Brain pericyte (primary cell): Measurements from ENCODE around the gene DNAH17.
"Not testable (repeated sequence)": the region's sequence is repeated elsewhere in the genome, so short reads cannot be mapped to it uniquely, and the experiment has no call there.

Experiments used
- DNase-seq: peaks from one replicate; pipeline ENCODE4 v3.0.0-alpha.2; 2012; ENCODE audit warnings: low read depth, low spot score

The DNAH17 gene

DNA sequence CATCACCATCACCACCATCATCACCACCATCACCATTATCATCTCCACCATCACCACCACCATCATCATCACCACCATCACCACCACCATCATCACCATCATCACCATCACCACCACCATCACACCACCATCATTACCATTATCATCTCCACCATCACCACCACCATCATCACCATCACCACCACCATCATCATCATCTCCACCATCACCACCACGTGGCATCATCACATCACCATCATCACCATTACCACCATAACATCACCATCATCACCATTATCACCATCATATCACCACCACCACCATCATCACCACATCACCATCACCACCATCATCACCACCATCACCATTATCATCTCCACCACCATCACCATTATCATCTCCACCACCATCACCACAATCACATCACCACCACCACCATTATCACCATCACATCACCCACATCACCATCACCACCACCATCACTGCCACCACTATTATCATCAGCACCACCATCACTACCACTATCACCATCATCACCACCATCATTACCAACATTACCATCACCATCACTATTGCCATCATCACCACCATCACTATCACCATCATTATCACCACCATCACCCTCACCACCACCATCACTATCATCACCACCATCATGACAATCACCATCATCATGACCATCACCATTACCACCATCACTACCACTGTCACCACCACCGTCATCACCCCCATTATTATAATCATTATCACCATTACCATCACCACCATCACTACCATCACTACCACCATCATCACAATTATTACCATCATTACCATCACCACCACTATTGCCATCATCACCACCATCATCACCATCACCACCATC lies 99.1 kb downstream of the DNAH17 start:
- no peak for DNase-seq

DNA sequence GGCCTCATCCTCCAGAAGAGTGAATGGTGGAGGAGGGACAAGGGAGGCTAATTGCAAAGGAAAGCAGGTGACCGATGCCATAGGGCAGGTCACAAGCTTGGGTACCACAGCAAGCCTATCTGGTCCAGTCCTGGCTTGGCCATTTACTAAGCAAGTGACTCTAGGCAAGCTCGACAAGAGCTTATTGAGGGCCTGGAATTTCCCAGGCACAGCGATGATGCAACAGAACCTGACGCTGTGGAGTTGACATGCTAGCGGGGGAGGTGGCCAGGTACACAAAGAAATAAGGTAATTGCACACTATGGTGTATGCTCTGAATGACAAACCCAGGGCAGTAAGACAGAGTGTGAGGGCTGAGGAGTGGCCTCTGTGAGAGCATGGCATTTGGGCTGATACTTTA lies 100.2 kb downstream of the DNAH17 start:
- no peak for DNase-seq

DNA sequence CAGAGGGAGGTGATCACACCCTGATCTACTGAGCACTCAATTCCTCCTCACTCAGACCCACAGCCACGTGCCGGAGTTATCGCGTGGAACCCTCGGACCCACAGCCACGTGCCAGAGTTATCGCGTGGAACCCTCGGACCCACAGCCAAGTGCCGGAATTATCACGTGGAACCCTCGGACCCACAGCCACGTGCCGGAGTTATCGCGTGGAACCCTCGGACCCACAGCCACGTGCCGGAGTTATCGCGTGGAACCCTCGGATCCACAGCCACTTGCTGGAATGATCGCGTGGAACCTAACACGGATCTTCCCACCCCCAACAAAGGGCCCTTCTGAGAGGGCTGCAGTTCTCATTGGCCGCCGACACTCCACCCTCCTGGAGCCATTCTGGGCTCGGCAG lies 101.0 kb downstream of the DNAH17 start:
- no peak for DNase-seq

DNA sequence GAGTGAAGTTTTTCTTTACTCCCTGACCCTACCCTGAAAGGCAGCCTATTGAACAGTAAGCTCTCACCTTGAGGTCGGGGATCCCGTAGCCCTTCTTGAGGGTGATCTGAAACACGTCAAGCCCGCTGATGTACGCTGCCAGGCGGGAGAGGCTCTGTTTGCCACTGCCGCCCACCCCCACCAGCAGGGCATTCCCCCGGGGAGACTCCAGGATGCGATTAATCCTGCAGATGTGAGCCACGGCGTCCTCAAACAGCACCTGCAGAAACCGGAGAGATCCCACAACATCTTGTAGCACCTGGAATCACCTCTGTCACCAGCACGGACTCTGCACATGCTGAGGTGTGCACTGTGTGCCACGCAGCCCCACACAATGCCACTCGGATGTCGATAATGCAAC lies 102.0 kb downstream of the DNAH17 start:
- no peak for DNase-seq

DNA sequence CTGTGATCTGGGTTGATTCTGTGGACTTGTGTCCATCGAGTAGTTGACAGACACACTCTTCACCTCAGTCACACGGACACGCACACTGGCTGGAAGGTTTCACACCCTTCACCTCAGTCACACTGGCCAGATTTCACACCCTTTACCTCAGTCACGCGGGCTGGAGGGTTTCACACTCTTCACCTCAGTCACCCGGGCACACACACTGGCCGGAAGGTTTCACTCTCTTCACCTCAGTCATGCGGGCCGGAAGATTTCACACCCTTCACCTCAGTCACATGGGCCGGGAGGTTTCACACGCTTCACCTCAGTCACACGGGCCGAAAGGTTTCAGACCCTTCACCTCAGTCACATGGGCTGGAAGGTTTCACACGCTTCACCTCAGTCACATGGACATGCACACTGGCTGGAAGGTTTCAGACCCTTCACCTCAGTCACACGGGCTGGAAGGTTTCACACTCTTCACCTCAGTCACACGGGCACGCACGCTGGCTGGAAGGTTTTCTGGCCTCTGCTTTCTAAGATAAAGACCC lies 102.5 kb downstream of the DNAH17 start:
- no peak for DNase-seq

DNA sequence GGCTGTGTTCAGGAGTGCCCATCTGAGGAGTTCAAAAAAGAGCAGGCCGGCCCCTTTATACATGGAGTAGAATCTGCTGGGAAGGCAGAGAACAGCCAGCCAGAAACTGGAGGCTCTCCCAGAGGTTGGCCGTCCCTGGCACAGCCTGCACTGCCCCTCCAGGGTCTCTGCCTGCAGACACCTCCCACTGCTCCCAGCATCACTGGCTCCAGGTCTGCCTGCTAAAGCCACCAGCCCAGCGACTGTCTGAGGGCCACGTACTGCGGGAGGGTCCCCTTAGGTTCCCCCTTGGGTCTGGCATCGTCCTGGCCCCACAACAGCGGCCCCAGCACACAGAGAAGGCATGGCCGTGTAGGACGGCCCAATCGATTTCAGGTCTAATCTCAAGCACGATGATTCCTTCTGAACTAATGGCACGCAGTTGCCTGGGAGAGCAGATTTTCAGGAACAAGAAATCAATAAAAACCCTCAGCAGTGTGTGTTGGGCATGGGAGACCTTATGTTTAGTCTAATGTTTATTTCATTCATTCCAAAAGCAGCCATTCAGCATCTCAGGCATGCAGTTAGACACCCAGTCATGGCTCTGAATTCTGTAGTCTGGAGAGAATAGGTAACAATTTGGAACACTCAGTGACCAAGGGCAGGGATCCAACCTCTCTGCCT lies 103.1 kb downstream of the DNAH17 start:
- no peak for DNase-seq

DNA sequence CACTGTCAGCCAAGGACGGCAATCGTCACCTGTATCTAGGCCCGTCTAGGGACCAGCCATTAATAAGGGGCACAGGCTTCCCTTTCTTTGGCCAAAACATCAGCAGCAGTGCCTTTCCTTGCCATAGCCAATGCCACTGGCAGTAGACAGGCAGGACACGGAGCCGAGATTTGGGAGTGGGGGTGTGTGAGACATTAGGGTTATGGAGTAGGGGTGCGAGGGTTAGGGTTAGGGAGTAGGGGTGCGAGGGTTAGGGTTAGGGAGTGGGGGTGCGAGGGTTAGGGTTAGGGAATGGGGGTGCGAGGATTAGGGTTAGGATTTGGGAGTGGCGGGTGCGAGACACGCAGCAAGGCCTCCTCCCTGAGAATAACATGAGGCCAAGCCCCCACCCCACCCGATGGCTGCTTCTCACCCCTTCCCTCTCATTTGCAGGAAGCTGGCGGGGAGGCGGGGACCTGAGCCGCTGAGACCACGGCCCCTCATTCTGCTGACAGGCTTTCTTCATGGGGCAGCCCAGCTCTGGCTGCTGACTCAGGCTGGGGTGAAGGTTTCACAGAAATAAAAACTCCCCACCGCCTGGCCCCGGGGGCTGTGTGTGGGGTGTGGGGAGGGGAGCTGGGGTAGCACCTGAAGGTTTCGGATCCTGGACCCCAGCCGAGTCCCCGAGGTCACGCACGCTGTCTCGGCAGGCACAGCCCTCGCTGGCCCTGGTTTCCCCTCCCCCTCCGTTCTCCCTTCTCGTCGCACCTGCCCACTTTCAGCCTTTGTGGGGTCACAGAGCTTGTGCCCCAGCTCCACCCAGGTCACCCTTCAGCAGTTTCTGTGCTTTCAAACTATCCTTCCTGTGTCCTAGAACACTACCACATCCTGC lies 104.9 kb downstream of the DNAH17 start:
- no peak for DNase-seq

DNA sequence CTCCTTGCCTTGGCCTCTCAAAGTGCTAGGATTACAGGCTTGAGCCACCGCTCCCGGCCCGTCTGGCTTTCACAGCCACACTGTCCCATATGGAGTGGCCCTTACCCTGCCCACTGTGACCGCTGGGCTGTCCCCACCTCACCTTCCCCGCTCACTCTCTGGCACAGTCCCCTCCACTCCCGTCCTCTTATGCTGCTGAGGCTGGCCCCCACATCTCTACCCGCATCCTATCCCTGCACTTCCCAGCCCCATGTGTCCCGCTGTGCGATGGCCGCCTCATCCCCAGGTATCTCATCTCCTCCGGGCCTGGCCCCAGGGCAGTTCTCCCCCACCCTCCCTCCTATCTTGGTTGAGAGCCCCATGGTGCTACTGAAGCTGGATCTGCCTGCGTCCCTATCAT lies 105.6 kb downstream of the DNAH17 start:
- DNase-seq: no peak

- no peak for DNase-seq
These were observed 107.8 kb downstream of the DNAH17 start for GRCh38 chr17:78469443-78469842.

DNA sequence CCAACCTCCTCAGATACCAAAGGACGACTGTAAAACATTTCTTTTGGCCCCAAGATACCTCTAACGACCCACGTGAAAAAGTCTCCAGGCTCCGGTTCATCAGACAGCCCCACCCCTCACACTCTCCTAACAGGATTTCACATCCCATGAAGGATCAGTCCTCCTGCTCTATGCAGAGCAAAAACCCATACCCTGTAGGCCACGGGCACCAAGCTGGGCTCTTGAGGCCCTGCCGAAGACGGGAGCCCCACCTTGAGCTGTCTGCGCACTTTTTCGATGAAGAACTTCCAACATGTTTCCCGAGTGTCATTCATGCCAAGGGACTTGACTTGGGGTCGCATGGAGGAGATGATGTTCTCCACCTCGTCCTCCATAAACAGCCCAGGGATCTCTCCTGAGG lies 108.8 kb downstream of the DNAH17 start:
- no peak for DNase-seq

DNA sequence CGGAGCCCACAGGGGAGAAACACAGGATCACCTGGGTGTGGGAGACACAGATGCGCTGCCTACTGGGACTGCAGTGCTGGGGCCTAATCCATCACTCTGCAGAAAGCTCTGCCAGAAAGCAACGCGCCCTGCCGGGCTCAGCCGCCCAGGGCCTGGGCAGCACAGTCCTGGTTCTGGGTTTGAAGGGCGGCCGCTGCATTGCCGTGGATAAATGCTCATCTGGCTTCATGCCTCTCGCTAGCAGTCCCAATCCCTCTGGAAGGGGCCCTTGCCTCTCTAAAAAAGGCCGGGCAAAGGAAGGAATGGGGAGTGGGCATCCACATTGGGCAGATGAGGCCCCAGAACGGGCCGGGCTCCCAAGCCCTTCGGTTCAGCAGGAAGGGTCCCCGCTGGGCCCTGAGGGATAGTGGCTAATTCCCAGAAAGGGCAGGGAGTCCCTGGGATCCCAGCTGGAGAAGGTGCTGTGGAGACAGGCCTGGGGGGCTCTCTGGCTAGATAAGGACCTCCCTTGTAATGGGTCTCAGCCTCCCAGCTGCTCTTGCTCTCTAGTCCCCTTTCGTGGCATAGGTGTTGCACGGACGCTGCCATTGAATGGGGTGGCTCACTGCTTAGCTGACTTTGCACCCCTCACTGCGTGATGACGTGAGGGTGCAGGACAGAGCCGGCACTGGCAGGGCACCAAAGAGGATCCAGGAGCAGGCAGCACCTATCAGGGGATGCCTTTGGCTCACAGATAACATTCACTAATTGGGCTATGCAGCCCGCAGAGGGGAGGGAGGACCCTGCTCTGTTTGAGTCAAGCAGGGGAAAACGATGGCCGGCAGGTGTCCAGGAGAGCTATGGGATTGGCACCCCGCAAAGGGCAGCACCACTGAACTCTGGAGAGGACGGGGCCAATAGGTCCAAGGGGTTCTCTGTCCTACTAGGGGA lies 110.1 kb downstream of the DNAH17 start:
- no peak for DNase-seq

DNA sequence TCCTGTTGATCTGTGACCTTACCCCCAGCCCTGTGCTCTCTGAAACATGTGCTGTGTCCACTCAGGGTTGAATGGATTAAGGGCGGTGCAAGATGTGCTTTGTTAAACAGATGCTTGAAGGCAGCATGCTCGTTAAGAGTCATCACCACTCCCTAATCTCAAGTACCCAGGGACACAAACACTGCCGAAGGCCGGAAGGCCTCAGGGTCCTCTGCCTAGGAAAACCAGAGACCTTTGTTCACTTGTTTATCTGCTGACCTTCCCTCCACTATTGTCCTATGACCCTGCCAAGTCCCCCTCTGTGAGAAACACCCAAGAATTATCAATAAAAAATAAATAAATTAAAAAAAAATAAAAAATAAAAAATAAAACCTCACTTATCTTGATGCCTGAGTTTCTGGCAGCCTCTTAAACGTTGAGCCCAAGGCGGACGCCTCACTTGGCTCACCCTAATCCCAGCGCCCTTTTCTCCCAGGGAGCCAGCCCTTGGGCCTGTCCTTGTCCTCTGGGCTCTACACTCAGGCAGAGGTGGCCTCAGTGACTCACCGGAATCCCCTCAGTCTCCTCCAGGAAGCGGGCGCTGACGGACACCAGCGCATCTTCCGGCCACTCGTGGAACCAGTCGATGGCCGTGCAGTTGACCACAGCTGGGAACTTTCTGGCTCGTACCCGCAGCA lies 110.9 kb downstream of the DNAH17 start:
- DNase-seq: not testable (repeated sequence)

DNA sequence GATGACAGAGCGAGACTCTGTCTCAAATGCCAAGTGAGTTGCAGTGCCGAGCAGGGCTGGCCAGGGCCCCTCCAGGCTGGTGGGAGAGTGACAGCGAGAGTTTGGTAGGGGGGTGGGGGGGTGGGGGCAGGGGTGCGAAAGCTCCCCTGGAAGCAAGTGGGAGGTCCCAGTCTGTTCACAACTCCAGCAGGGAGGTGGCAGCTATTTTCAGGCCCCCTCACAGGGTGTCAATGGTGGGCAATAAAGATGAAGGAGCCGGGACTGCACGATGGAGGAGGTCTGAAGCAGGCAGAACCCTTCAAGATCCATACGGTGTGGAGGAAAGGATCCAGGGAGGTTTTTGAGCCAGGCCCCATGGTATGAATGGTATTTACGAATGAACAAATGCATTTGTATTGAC lies 115.0 kb downstream of the DNAH17 start:
- DNase-seq: no peak

DNA sequence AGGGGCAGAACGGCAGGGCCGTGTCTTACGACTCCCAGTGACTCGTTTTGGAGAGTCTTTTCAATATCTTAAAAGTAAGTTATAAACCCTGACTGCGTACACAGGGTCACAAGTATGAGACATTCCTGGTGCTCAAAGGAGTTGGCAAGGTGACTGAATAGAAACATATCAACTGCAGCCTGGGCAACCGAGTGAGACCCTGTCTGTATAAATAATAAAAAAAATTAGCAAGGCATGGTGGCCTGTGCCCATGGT lies 115.5 kb downstream of the DNAH17 start:
- DNase-seq: no peak

DNA sequence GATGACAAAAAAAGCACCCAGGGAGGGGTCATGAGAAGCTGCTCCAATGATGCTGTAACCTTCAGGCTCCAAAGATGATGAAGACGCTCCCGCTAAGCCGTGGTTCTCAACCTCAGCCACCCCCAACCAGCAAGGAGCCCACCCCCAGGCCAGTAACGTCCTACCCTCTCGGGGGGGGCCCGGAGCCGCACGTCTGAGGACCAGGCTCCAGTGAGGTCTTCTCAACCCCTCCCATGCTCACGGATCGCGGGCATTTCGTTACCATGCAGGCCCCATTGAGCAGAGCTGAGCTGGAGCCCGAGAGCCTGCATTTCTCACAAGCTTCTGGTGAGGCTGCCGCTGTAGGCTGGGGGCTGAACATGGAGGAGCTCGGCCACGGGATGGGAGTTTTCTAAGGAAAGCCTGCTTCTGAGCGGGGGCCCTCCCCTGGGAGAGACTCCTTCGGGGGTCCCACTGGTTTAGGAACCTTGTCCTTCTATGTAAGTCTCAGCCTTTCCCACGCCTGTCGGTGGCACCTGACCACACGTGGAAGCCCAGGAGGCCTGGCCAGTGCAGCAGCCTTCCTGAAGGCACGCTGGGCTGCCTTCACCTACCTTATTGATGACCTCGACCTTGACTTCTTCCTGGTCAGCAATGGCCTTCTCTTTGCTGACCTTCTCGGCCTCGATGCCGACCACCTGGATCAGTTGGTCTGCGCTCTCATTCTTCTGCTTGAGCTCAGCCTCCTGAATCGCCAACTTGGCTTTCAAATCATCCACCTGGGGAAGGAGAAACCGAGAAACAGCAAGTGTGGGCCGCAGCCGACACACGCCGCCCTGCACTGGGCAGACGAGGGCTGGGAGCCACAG lies 116.0 kb downstream of the DNAH17 start:
- no peak for DNase-seq

DNA sequence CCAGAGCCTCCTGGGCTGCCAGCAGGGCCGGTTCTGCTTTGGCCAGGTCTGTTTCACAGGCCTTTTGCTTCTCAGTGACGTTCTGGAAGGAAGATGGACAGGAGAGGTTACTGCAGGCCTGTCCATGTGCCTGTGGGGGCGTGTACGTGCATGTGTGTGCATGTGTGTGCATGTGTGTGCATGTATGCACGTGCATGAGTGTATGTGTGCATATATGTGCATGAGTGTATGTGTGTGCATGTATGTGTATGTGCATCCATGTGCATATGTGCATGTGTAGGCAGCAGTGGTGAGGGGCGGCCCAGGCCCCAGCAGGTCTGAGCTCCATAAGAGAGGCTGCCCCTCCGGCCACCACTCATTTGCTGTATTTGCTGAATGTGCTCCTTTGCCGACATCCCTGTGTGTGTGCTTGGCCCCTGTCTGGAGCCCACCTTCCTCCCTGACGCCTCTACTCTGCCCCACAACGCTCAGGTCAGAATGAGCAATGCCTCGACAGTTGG lies 117.0 kb downstream of the DNAH17 start:
- no peak for DNase-seq

DNA sequence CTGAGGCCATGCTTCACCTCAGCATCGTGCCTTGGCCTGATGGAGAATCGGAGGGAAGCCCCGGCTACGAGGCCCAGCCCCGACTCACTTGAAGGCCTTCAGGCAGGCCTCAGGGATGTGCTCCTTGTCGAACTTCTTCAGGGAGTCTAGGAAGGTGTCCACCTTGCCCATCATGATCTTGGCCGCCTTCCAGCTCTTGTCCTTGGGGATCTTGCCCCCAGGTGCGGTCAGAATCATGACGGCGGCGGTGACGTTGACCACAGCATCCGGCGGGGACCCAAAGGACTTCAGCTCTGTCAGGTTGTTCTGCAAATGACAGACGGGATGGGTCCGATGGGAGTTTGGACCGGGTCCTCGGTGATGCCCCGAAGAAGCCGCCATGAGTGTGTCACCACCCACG lies 117.5 kb downstream of the DNAH17 start:
- DNase-seq: no peak

- DNase-seq: no peak
These were observed 118.4 kb downstream of the DNAH17 start for GRCh38 chr17:78458736-78459335.

- no peak for DNase-seq
These were observed 119.1 kb downstream of the DNAH17 start for GRCh38 chr17:78458091-78458490.
